GM12801 (cell line): ENCODE data around the gene FGF6.

Source experiments
- CTCF ChIP-seq: IDR thresholded peaks from one replicate; pipeline ENCODE4 v1.5.1; 2011; ENCODE audit warnings: control low read depth; ENCODE audit not compliant: insufficient read length; ENCODE audit errors: extremely low read depth

The FGF6 gene

GRCh38 chr12:4423528-4424195 is 22.0 kb downstream of the FGF6 start:
- no peak for TF ChIP-seq CTCF

DNA sequence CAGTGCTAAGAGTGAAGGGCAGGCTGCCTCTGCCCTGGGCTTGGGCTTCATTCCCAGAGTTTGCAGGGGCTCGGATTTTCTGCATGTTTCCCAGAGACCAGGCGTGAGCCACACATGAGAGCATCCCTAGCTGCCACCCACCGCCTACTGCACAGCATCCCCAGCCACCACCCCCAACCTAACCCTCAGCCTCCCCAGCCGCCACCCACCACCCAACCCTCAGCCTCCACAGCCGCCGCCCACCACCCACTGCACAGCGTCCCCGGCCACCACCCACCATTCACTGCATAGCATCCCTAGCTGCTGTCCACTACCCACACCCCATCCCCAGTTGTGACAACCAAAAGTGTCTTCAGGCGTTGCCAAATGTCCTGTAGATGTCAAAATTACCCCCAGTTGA is 22.6 kb downstream of the FGF6 start:
- no peak for TF ChIP-seq CTCF

DNA sequence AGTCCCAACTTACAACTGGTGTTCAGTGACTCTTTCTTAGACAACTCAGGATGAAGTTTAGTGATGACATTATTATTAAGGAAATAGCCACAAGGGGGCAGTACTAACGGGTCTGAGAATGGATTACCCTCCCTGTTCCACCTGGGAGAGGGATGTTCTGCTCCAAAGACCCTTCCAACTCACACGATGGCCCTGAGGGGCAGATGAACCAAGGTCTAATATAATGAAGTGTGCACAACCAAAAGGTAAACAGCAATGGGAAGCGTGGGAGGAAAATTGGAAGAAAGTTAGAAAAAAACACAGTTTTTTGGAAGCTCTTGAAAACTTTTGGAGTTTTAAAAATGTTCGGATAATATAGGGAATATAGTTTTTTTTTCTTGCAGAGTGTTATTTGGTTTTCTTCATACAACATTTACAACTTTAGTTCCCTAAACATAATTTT is 24.0 kb downstream of the FGF6 start:
- no peak for TF ChIP-seq CTCF

DNA sequence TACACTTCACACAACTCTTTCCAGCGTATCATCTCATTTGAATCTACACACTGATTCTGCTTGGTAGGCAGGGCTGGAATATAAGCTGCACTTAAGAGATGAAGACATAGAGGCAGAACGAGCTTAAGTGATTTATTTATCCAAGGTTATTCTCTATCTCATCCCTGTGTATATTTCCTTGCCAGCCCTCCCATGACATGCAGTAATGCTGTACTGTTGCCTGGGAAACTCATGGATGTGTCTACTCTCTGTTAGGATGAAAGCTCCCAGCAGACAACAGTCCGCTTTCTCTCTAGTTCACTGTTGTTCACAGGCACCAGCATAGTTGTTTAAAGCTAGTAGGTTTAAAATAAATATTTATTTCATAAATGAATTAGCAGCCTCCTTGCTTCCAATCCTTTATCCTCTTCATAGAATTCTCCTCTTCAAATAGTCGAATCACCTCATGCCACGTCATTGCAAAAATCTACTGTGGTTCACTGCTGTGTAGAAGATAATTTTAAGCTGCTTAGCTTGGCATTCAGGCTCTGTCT is 25.4 kb downstream of the FGF6 start:
- TF ChIP-seq CTCF: no peak

DNA sequence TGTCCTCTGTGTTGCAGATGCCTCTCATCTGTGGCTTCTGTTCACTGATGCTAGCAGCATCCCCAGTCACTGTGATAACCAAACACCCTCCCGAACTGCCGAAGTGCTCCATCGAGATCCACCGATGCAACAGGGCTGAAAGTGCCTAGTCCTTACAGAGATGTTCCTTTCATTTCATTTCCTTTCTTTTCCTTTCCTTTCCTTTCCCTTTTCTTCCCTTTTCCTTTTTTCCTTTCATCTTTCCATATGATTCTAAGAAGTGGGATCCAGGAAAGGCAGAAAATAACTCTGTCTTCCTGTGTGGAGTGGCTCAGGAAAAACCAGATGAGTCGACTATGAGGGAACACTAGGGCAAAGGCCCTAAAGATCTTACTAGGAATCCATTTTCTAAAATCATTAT is 26.7 kb downstream of the FGF6 start:
- TF ChIP-seq CTCF: no peak

- TF ChIP-seq CTCF: no peak
Measured at GRCh38 chr12:4417936-4418335, 27.7 kb downstream of the FGF6 start.

DNA sequence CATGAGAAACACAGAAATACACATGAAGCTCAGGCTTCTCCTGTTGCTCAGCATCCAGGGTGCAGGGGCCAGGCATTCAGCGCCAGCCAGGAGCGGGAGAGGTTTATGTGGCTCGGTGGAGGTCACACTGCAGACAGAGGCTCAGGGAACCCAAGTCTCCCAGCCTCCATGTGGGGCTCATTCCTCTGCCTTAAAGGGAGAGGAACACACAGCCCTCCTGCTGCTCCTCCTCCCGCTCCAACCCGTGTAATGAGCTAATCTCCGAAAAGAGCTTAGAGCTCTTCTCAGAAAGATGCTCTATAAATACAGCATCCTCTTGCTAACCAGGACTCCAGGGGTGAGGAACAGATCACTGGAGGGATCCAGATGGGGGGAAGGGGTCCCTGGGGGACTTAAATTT is 28.2 kb downstream of the FGF6 start:
- no peak for TF ChIP-seq CTCF
